Measurements from ENCODE around the gene MEF2A.

GRCh38 chr15:99578809-99579208 is 13.0 kb downstream of the MEF2A start:
- TF ChIP-seq CTCF (IDR thresholded peaks at IDR 0.05) (no peak), POLR2A (IDR thresholded peaks at IDR 0.05) (no peak)

Data from thyroid gland (tissue), 4 donors.